Measurements from ENCODE around the gene ZBTB7B. TPM values are rescaled to one million over a fixed set of nuclear protein-coding genes. Genes with fewer than 3 reads are reported as not detected.
A peak's percentile ranks its signal among the peaks of the same experiment; 100 is the strongest.
"Not testable (repeated sequence)": the region's sequence is repeated elsewhere in the genome, so short reads cannot be mapped to it uniquely, and the experiment has no call there.

Gene ZBTB7B
- total and polyA plus RNA-seq, 2 donors from 2014 or later, result 20.1 to 68.7 TPM

- intact Hi-C loops (cut with DNase I), result no loop called here
- no peak overlapping the region for H3K9ac ChIP-seq (ENCODE audit: low read length in 3 of 3)
- peaks cover 0 to 3% (median 0%) of the 10 kb centered on the region in 3 donors for H3K4me1 ChIP-seq (ENCODE audit: control insufficient read depth in 2 of 3, insufficient read depth in 2 of 3, low read depth in 1 of 3, low read length in 3 of 3)
- no peaks in the 10 kb centered on the region for H3K27me3 ChIP-seq (ENCODE audit: control insufficient read depth, insufficient read depth, low read length)
- no peaks in the 10 kb centered on the region for H3K9me3 ChIP-seq (ENCODE audit: control insufficient read depth in 2 of 3, insufficient read depth in 1 of 3, low read length in 3 of 3)
- H3K36me3 ChIP-seq (ENCODE audit: control insufficient read depth in 2 of 3, insufficient read depth in 3 of 3, low read length in 3 of 3), result peaks cover 0 to 2% (median 0%) of the 10 kb centered on the region in 3 donors
- no peak for TF ChIP-seq CTCF (IDR thresholded peaks at IDR 0.05; ENCODE audit: borderline replicate concordance, extremely low read depth, insufficient read depth)
- H3K27ac ChIP-seq (ENCODE audit: low read depth in 2 of 2, low read length in 2 of 2), result no peak overlapping the region
- no peak overlapping the region for H3K4me3 ChIP-seq (ENCODE audit: low read length in 3 of 3)
- FAIRE-seq (no peak), DNase-seq (no peak)
These were observed 8.4 kb upstream of the ZBTB7B start for GRCh38 chr1:154994269-154994587.

- intact Hi-C loops (cut with DNase I), result no loop called here
- Histone ChIP-seq H3K36me3 (ENCODE audit: control insufficient read depth in 2 of 3, insufficient read depth in 3 of 3, low read length in 3 of 3) (peaks cover 0 to 2% (median 0%) of the 10 kb centered on the region in 3 donors), H3K27me3 (ENCODE audit: control insufficient read depth, insufficient read depth, low read length) (no peaks in the 10 kb centered on the region), H3K9ac (ENCODE audit: low read length in 3 of 3) (no peak overlapping the region), H3K27ac (ENCODE audit: low read depth in 2 of 2, low read length in 2 of 2) (no peak overlapping the region), H3K4me3 (ENCODE audit: low read length in 3 of 3) (no peak overlapping the region), H3K9me3 (ENCODE audit: control insufficient read depth in 2 of 3, insufficient read depth in 1 of 3, low read length in 3 of 3) (no peaks in the 10 kb centered on the region), H3K4me1 (ENCODE audit: control insufficient read depth in 2 of 3, insufficient read depth in 2 of 3, low read depth in 1 of 3, low read length in 3 of 3) (peaks cover 0 to 4% (median 1%) of the 10 kb centered on the region in 3 donors)
- peak in 1 of 5 donors; percentile 22 for DNase-seq
- no peak for FAIRE-seq
- TF ChIP-seq CTCF (IDR thresholded peaks at IDR 0.05; ENCODE audit: borderline replicate concordance, extremely low read depth, insufficient read depth), result no peak
These were observed 8.0 kb upstream of the ZBTB7B start for GRCh38 chr1:154994591-154994990.

- DNase-seq, result peak in 4 of 5 donors; percentile 65 to 89 (median 70)
- H3K9me3 ChIP-seq (ENCODE audit: control insufficient read depth in 2 of 3, insufficient read depth in 1 of 3, low read length in 3 of 3); H3K27ac ChIP-seq (ENCODE audit: low read depth in 2 of 2, low read length in 2 of 2); intact Hi-C loops (cut with DNase I); H3K9ac ChIP-seq (ENCODE audit: low read length in 3 of 3); H3K4me3 ChIP-seq (ENCODE audit: low read length in 3 of 3); H3K27me3 ChIP-seq (ENCODE audit: control insufficient read depth, insufficient read depth, low read length); H3K36me3 ChIP-seq (ENCODE audit: control insufficient read depth in 2 of 3, insufficient read depth in 3 of 3, low read length in 3 of 3); FAIRE-seq: not testable (repeated sequence)
- peaks cover 0 to 10% (median 5%) of the 10 kb centered on the region in 3 donors for H3K4me1 ChIP-seq (ENCODE audit: control insufficient read depth in 2 of 3, insufficient read depth in 2 of 3, low read depth in 1 of 3, low read length in 3 of 3)
- peak; percentile 25 for TF ChIP-seq CTCF (IDR thresholded peaks at IDR 0.05; ENCODE audit: borderline replicate concordance, extremely low read depth, insufficient read depth)
These were observed 7.2 kb upstream of the ZBTB7B start for GRCh38 chr1:154995301-154995983.
